Panc1 (cell line): ENCODE results near the gene NDUFAF5. TPM values are rescaled to one million over a fixed set of nuclear protein-coding genes. Genes with fewer than 3 reads are reported as not detected.
"Not testable (repeated sequence)": the region's sequence is repeated elsewhere in the genome, so short reads cannot be mapped to it uniquely, and the experiment has no call there.

Experiments
- ATAC-seq: fragments of 200-7000 bp; cut with Tn5 transposase; 2 replicates; pipeline ENCODE4 v1.9.1; 2020; ENCODE audit warnings: mild to moderate bottlenecking, moderate library complexity
- BruUV-seq: library from RNA; stranded (reverse); fragments of 400-500 nt; replicated peaks from 2 replicates; lab custom pipeline; 2021; lab: Mats Ljungman, UMichigan
- CTCF ChIA-PET: fragments of 300-600 bp; sonication (Branson Sonifier 250); formaldehyde crosslinking; loops from one replicate; lab custom pipeline; 2022; ENCODE audit warnings: antibody characterized with exemption; lab: Charles Lee
- POLR2A ChIA-PET: fragments of 300-600 bp; sonication (Branson Sonifier 250); formaldehyde crosslinking; loops from one replicate; lab custom pipeline; 2022; ENCODE audit warnings: antibody characterized with exemption; lab: Charles Lee
- DNase-seq: peaks from one replicate; pipeline ENCODE4 v3.0.0-alpha.2; 2010; ENCODE audit warnings: low read depth, low spot score
- H3K27ac ChIP-seq: 2 replicates; pipeline ENCODE4 v1.5.1; 2011; ENCODE audit warnings: mild to moderate bottlenecking, low read length, inconsistent platforms
- H3K27me3 ChIP-seq: fragments of 200-500 bp; sonication (Bioruptor generic); 2 replicates; pipeline ENCODE4 v1.6.0; 2014; ENCODE audit warnings: low read length, inconsistent platforms; ENCODE audit not compliant: control insufficient read depth, insufficient read depth
- H3K36me3 ChIP-seq: fragments of 200-500 bp; sonication (Bioruptor generic); 2 replicates; pipeline ENCODE4 v1.5.1; 2014; ENCODE audit warnings: inconsistent platforms, mild to moderate bottlenecking, low read length, moderate library complexity; ENCODE audit not compliant: control insufficient read depth, insufficient read depth
- H3K4me1 ChIP-seq: 2 replicates; pipeline ENCODE4 v1.5.1; 2011; ENCODE audit warnings: inconsistent platforms, mild to moderate bottlenecking, low read length, moderate library complexity; ENCODE audit not compliant: control insufficient read depth, insufficient read depth
- H3K4me3 ChIP-seq, 2 experiments: 2 replicates each; pipeline ENCODE4 v1.5.1; 2011 to 2012; ENCODE audit warnings: low read depth in 2 of 2, low read length in 2 of 2, mild to moderate bottlenecking in 2 of 2, inconsistent platforms in 1 of 2, moderate library complexity in 1 of 2
- H3K9me3 ChIP-seq: fragments of 200-500 bp; sonication (Bioruptor generic); 2 replicates; pipeline ENCODE4 v1.5.1; 2014; ENCODE audit warnings: low read depth, mild to moderate bottlenecking, inconsistent platforms, low read length, moderate library complexity; ENCODE audit not compliant: control insufficient read depth, insufficient read depth
- POLR2AphosphoS5 ChIP-seq: IDR thresholded peaks from 2 replicates; pipeline ENCODE4 v1.6.1; 2012; ENCODE audit warnings: mild to moderate bottlenecking, low read depth, low read length, moderate library complexity
- REST ChIP-seq, 2 experiments: IDR thresholded peaks; 2 replicates each; pipeline ENCODE4 v1.6.1; 2011 to 2012; ENCODE audit warnings: low read depth in 2 of 2, control low read depth in 1 of 2, low read length in 1 of 2, mild to moderate bottlenecking in 1 of 2, moderate library complexity in 1 of 2; ENCODE audit not compliant: insufficient read depth in 1 of 2
- SIN3A ChIP-seq: IDR thresholded peaks from 2 replicates; pipeline ENCODE4 v1.6.1; 2012; ENCODE audit warnings: low read depth, mild to moderate bottlenecking, low read length, moderate library complexity, borderline replicate concordance; ENCODE audit not compliant: insufficient read depth
- TCF7L2 ChIP-seq: IDR thresholded peaks from 2 replicates; pipeline ENCODE4 v1.6.1; 2011; ENCODE audit warnings: mild to moderate bottlenecking, low read depth, low read length, inconsistent platforms
- in situ Hi-C: cut with HindIII; loops from 2 replicates; pipeline ENCODE4 v1.10.0; 2016; ENCODE audit warnings: low sequenced_read_pairs, low pct_unique_long_range_greater_than_20kb
- intact Hi-C: fragments of 100-400 bp; cut with micrococcal nuclease; formaldehyde crosslinking; loops from one replicate; pipeline ENCODE4 v1.10.0; 2022; ENCODE audit not compliant: unreplicated experiment
- total RNA-seq: library from RNA; stranded (reverse); gene quantifications from one replicate; pipeline ENCODE4 v1.2.1, GENCODE V29; 2021; ENCODE audit not compliant: unreplicated experiment
- TF ChIP-seq, protein P1 (sequence below): fragments of 450-650 bp; IDR thresholded peaks from 2 replicates; pipeline ENCODE4 v1.5.1; 2017; ENCODE audit warnings: mild to moderate bottlenecking

NDUFAF5 gene
- total RNA-seq, 1 experiment from 2014 or later: 23.0 TPM

GRCh38 chr20:13735826-13736225, 49.0 kb upstream of the NDUFAF5 start:
- Histone ChIP-seq H3K9me3 (no peaks in the 10 kb centered on the region), H3K27me3 (no peaks in the 10 kb centered on the region), H3K27ac (no peak overlapping the region), H3K4me1 (no peaks in the 10 kb centered on the region), H3K4me3 (no peak overlapping the region), H3K36me3 (peaks cover 18% of the 10 kb centered on the region)
- ChIA-PET POLR2A (no interaction called here), CTCF (no interaction called here)
- no peak for TF ChIP-seq REST (IDR thresholded peaks at IDR 0.05; ENCODE audit: insufficient read depth in 1 of 2, low read depth in 2 of 2, low read length in 1 of 2)
- no peak for TF ChIP-seq SIN3A
- no peak for TF ChIP-seq POLR2AphosphoS5
- no peak for TF ChIP-seq TCF7L2
- TF ChIP-seq, protein P1, sequence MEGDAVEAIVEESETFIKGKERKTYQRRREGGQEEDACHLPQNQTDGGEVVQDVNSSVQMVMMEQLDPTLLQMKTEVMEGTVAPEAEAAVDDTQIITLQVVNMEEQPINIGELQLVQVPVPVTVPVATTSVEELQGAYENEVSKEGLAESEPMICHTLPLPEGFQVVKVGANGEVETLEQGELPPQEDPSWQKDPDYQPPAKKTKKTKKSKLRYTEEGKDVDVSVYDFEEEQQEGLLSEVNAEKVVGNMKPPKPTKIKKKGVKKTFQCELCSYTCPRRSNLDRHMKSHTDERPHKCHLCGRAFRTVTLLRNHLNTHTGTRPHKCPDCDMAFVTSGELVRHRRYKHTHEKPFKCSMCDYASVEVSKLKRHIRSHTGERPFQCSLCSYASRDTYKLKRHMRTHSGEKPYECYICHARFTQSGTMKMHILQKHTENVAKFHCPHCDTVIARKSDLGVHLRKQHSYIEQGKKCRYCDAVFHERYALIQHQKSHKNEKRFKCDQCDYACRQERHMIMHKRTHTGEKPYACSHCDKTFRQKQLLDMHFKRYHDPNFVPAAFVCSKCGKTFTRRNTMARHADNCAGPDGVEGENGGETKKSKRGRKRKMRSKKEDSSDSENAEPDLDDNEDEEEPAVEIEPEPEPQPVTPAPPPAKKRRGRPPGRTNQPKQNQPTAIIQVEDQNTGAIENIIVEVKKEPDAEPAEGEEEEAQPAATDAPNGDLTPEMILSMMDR: no peak
- ATAC-seq (no peak), DNase-seq (no peak)
- intact Hi-C loops: no loop called here
- in situ Hi-C loops: no loop called here
- BruUV-seq: no TSS peak

DNA sequence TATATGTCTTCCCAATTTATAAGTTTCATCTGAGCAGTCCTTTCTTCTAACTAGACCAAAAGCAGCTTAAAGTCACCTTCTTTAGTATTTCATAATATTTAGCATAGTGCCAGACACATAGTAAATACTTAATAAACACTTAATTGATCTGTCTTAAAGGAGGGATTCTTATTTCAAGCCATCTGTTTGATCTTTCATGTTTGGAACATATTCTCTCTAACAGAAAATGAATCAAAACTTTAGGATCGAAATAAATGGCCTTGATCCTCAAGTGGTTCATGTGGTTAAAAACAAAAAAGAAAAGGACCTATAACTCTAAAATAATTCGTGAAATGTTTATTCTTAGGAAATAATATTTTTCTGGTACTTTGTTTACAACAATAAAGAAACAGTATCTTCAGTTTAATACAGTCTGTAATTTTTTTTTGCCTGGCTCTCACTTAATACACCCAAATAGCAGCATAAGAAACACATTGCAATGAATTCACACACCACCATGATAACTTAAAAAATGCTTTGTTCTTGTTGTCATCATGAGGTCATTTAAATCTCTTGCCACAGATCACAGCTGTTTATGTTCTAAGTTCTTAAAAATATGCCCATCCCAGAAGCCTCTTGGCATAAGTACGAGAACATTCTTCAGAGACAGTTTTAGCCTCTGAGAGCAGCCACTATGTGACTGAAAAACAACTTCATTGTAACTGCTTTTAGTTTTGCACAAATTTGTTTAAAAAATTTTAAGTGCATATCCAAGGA, 48.2 kb upstream of the NDUFAF5 start:
- no TSS peak for BruUV-seq
- intact Hi-C loops (no loop called here), in situ Hi-C loops (no loop called here)
- H3K27ac ChIP-seq: no peak overlapping the region
- no peak overlapping the region for H3K4me3 ChIP-seq
- ATAC-seq: no peak
- TF ChIP-seq TCF7L2 (no peak), POLR2AphosphoS5 (no peak), SIN3A (no peak), REST (IDR thresholded peaks at IDR 0.05; ENCODE audit: insufficient read depth in 1 of 2, low read depth in 2 of 2, low read length in 1 of 2) (no peak)
- TF ChIP-seq, protein P1: no peak
- CTCF ChIA-PET: no interaction called here
- H3K9me3 ChIP-seq: no peaks in the 10 kb centered on the region
- POLR2A ChIA-PET: no interaction called here
- H3K36me3 ChIP-seq: peaks cover 18% of the 10 kb centered on the region
- no peaks in the 10 kb centered on the region for H3K27me3 ChIP-seq
- DNase-seq: no peak
- no peaks in the 10 kb centered on the region for H3K4me1 ChIP-seq

DNA sequence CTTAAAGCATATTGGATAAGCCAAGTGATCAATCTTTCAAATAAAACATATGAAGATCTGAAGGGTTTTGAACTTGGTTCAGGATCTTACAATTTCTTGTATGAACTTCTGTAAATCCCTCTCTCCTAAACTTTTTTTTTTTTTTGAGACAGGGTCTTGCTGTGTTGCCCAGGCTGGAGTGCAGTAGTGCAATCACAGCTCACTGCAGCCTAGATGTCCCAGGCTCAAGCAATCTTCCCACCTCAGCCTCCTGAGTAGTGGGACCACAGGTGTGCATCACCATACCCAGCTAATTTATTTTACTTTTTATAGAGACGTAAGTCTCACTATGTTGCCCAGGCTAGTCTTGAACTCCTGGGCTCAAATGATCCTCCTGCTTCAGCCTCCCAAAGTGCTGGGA, 46.6 kb upstream of the NDUFAF5 start:
- CTCF ChIA-PET, BruUV-seq, ATAC-seq, H3K27me3 ChIP-seq, H3K4me1 ChIP-seq, in situ Hi-C loops, H3K4me3 ChIP-seq, H3K27ac ChIP-seq, intact Hi-C loops, H3K9me3 ChIP-seq, DNase-seq, POLR2A ChIA-PET: not testable (repeated sequence)
- H3K36me3 ChIP-seq: peaks cover 16% of the 10 kb centered on the region
